ENCODE results near the gene DLX4. TPM values are rescaled to one million over a fixed set of nuclear protein-coding genes. Genes with fewer than 3 reads are reported as not detected.
A peak's percentile ranks its signal among the peaks of the same experiment; 100 is the strongest.

DLX4 gene
- total and polyA plus RNA-seq, 9 donors: 0.10 TPM; not detected in 8

GRCh38 chr17:49951362-49952082 is 17.5 kb upstream of the DLX4 start:
- 26 to 37% (median 26%) methylated on average over 14 of the region's 14 CpGs for WGBS, 3 donors
- TF ChIP-seq POLR2A (IDR thresholded peaks at IDR 0.05) (no peak), EP300 (IDR thresholded peaks at IDR 0.05) (no peak), CTCF (IDR thresholded peaks at IDR 0.05) (no peak)
- no peaks in the 10 kb centered on the region for H3K27me3 ChIP-seq
- H3K4me3 ChIP-seq: no peak overlapping the region
- peak overlapping the region in 1 of 2 donors; percentile 62 for H3K27ac ChIP-seq
- no peaks in the 10 kb centered on the region for H3K36me3 ChIP-seq
- DNase-seq: peak; percentile 30 to 65 (median 58)
- intact Hi-C loops (cut with DNase I): loop anchor here in 2 of 4 donors (5.0 kb wide), 2 partner anchors 41 to 46 kb away; partner anchors contain the start of gene DLX3 (in 1 of the 2)
- H3K4me1 ChIP-seq (ENCODE audit: insufficient read depth): peaks cover 21% of the 10 kb centered on the region
- no peaks in the 10 kb centered on the region for H3K9me3 ChIP-seq

DNA sequence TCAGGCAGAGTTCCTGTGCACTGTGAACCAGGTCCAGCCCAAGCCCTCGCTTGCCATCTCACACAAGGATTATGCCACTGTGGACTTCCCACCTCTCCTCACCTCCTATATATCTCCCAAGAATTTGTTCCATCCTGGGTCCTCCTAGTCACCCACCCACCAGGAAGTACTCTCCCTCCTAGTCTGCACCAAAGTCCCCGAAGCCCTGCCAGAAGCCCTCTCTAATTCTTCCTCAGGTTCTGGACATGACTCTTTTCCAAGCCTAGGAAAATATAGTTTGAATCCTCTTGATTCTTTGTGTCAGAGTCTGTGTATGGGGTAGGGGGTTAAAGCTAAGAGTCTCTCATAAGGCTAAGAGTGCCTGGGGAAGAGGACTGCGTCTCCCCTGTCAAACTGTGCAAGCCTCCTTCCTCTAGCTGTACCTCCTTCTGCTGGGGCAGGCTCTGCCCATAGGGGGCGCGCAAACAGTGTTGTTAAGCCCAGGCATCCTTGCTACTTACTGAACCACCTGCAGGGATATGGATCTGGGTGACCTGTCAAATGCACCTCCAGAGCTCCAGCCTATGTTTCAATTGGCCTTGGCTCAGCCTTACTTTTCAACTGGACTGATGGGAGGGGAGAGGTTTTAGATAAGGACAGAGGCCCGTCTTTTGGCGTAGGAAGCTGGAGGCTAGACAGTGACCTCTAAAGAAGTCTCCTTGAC is 16.6 kb upstream of the DLX4 start:
- Histone ChIP-seq H3K36me3 (no peaks in the 10 kb centered on the region), H3K27ac (peak overlapping the region in 1 of 2 donors; percentile 62), H3K9me3 (no peaks in the 10 kb centered on the region), H3K27me3 (no peaks in the 10 kb centered on the region), H3K4me3 (no peak overlapping the region), H3K4me1 (ENCODE audit: insufficient read depth) (peaks cover 21% of the 10 kb centered on the region)
- DNase-seq: peak; percentile 79 to 88 (median 83)
- 30 to 35% (median 32%) methylated on average over 7 of the region's 7 CpGs for WGBS, 3 donors
- intact Hi-C loops (cut with DNase I): loop anchor here in 2 of 4 donors (5.0 kb wide), 2 partner anchors 40 to 45 kb away; partner anchors contain the start of gene DLX3 (in 1 of the 2)
- peak; percentile 22 to 71 (median 55) for TF ChIP-seq CTCF (IDR thresholded peaks at IDR 0.05)
- TF ChIP-seq POLR2A (IDR thresholded peaks at IDR 0.05): no peak

DNA sequence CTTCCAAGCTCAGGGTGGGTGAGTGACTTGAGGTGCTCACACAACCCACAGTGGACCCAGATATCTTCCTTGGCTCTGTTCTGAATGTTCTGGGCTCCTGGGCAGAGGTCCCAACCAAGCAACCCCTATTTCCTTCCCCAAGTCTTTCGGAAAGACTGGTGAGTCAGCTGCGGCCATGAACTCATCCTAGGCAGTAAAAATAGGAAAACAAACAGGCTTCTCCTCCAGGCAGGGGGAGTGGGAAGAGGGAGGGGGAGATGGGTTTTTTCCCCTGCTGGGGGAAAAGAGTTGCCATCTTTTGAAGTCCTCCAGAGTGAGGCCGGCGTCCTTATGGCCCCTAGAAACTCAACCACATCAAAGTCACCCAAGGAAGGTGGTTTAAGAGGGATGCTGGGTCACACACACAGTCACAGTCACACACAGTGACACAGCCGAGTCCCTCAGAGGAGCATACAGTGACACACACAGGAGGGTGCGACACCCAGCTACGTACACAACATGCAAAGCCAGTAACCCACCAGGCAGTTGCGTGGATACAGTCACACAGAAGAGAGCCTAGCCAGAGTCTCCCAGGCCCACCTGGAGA is 16.0 kb upstream of the DLX4 start:
- Histone ChIP-seq H3K4me3 (no peak overlapping the region), H3K4me1 (ENCODE audit: insufficient read depth) (peaks cover 21% of the 10 kb centered on the region), H3K36me3 (no peaks in the 10 kb centered on the region), H3K9me3 (no peaks in the 10 kb centered on the region), H3K27ac (peak overlapping the region in 1 of 2 donors; percentile 62), H3K27me3 (no peaks in the 10 kb centered on the region)
- no peak for TF ChIP-seq CTCF (IDR thresholded peaks at IDR 0.05)
- peak; percentile 79 to 85 (median 81) for DNase-seq
- WGBS, 3 donors: 40 to 49% (median 42%) methylated on average over 8 of the region's 8 CpGs
- intact Hi-C loops (cut with DNase I): loop anchor here in 2 of 4 donors (5.0 kb wide), 2 partner anchors 39 to 44 kb away; partner anchors contain the start of gene DLX3 (in 1 of the 2)

GRCh38 chr17:49955157-49955556 is 13.8 kb upstream of the DLX4 start:
- Histone ChIP-seq H3K36me3 (no peaks in the 10 kb centered on the region), H3K27ac (no peak overlapping the region), H3K27me3 (no peaks in the 10 kb centered on the region), H3K4me1 (ENCODE audit: insufficient read depth) (peaks cover 21% of the 10 kb centered on the region), H3K4me3 (no peak overlapping the region), H3K9me3 (no peaks in the 10 kb centered on the region)
- intact Hi-C loops (cut with DNase I): no loop called here
- no peak for TF ChIP-seq EP300 (IDR thresholded peaks at IDR 0.05)
- no peak for TF ChIP-seq CTCF (IDR thresholded peaks at IDR 0.05)
- no peak for TF ChIP-seq POLR2A (IDR thresholded peaks at IDR 0.05)
- WGBS, 3 donors: 90 to 100% (median 94%) methylated on average over 1 of the region's 1 CpG
- no peak for DNase-seq
